H9 (cell line): Measurements from ENCODE around the gene MICALL1. TPM values are rescaled to one million over a fixed set of nuclear protein-coding genes. Genes with fewer than 3 reads are reported as not detected.

Experiments
- DNase-seq: peaks from one replicate; pipeline ENCODE4 v3.0.0-alpha.2; 2017
- H2AFZ ChIP-seq: one replicate; pipeline ENCODE4 v1.6.1; 2013; ENCODE audit warnings: mild to moderate bottlenecking, low read length, control low read depth, moderate library complexity
- H2AK5ac ChIP-seq: 2 replicates; pipeline ENCODE4 v1.6.1; 2013; ENCODE audit warnings: low read length, control low read depth, mixed read lengths; ENCODE audit not compliant: insufficient read length
- H2BK120ac ChIP-seq: one replicate; pipeline ENCODE4 v1.6.1; 2013; ENCODE audit warnings: low read depth, mild to moderate bottlenecking, low read length, control low read depth, inconsistent platforms; ENCODE audit not compliant: poor library complexity, severe bottlenecking
- H2BK12ac ChIP-seq: 2 replicates; pipeline ENCODE4 v1.6.1; 2013; ENCODE audit warnings: low read length, control low read depth, mixed read lengths, low read depth; ENCODE audit not compliant: insufficient read length
- H2BK15ac ChIP-seq: 2 replicates; pipeline ENCODE4 v1.6.1; 2013; ENCODE audit warnings: low read depth, low read length, control low read depth
- H2BK20ac ChIP-seq: one replicate; pipeline ENCODE4 v1.6.1; 2013; ENCODE audit warnings: low read depth, mild to moderate bottlenecking, low read length, control low read depth, inconsistent platforms; ENCODE audit not compliant: poor library complexity, severe bottlenecking
- H2BK5ac ChIP-seq: 2 replicates; pipeline ENCODE4 v1.6.1; 2013; ENCODE audit warnings: low read length, control low read depth, mixed read lengths; ENCODE audit not compliant: insufficient read length
- H3K14ac ChIP-seq: 2 replicates; pipeline ENCODE4 v1.6.1; 2013; ENCODE audit warnings: low read length, control low read depth; ENCODE audit not compliant: insufficient read depth
- H3K18ac ChIP-seq: 2 replicates; pipeline ENCODE4 v1.6.1; 2013; ENCODE audit warnings: low read depth, mild to moderate bottlenecking, mixed read lengths, low read length, control low read depth; ENCODE audit not compliant: insufficient read length
- H3K23ac ChIP-seq: 2 replicates; pipeline ENCODE4 v1.6.1; 2013; ENCODE audit warnings: low read length, control low read depth, mixed read lengths, low read depth; ENCODE audit not compliant: insufficient read length
- H3K23me2 ChIP-seq: 2 replicates; pipeline ENCODE4 v1.6.1; 2013; ENCODE audit warnings: low read depth, mild to moderate bottlenecking, mixed read lengths, low read length, control low read depth; ENCODE audit not compliant: insufficient read length, poor library complexity, severe bottlenecking
- H3K27ac ChIP-seq: 2 replicates; pipeline ENCODE4 v1.5.1; 2013; ENCODE audit warnings: low read length, control low read depth, mixed read lengths, low read depth; ENCODE audit not compliant: insufficient read length
- H3K27me3 ChIP-seq: 2 replicates; pipeline ENCODE4 v1.6.1; 2013; ENCODE audit warnings: low read length, control low read depth, inconsistent platforms; ENCODE audit not compliant: insufficient read depth
- H3K4ac ChIP-seq: 2 replicates; pipeline ENCODE4 v1.6.1; 2013; ENCODE audit warnings: low read depth, mild to moderate bottlenecking, control low read depth, inconsistent platforms, low read length, moderate library complexity
- H3K4me1 ChIP-seq: 2 replicates; pipeline ENCODE4 v1.6.1; 2013; ENCODE audit warnings: low read length, control low read depth, inconsistent platforms; ENCODE audit not compliant: insufficient read depth
- H3K4me2 ChIP-seq: 2 replicates; pipeline ENCODE4 v1.6.1; 2013; ENCODE audit warnings: low read length, control low read depth, mixed read lengths; ENCODE audit not compliant: insufficient read length, insufficient read depth
- H3K56ac ChIP-seq: 2 replicates; pipeline ENCODE4 v1.6.1; 2013; ENCODE audit warnings: low read depth, mild to moderate bottlenecking, mixed read lengths, low read length, control low read depth; ENCODE audit not compliant: insufficient read length
- H3K79me1 ChIP-seq: 2 replicates; pipeline ENCODE4 v1.6.1; 2013; ENCODE audit warnings: low read depth, mild to moderate bottlenecking, moderate library complexity, low read length, control low read depth, inconsistent platforms; ENCODE audit not compliant: insufficient read depth, poor library complexity, severe bottlenecking
- H3K79me2 ChIP-seq: 2 replicates; pipeline ENCODE4 v1.6.1; 2013; ENCODE audit warnings: low read length, control low read depth, inconsistent platforms; ENCODE audit not compliant: insufficient read depth
- H3K9ac ChIP-seq: 2 replicates; pipeline ENCODE4 v1.6.1; 2013; ENCODE audit warnings: low read length, control low read depth, mixed read lengths; ENCODE audit not compliant: insufficient read length; ENCODE audit errors: extremely low read depth
- H3K9me3 ChIP-seq: one replicate; pipeline ENCODE4 v1.6.1; 2013; ENCODE audit warnings: low read depth, low read length, inconsistent platforms; ENCODE audit not compliant: control insufficient read depth
- H3T11ph ChIP-seq: one replicate; pipeline ENCODE4 v1.6.1; 2013; ENCODE audit warnings: mild to moderate bottlenecking, low read length, control low read depth, inconsistent platforms
- H4K20me1 ChIP-seq: one replicate; pipeline ENCODE4 v1.6.1; 2013; ENCODE audit not compliant: control insufficient read depth, insufficient read length, insufficient read depth
- H4K5ac ChIP-seq: 2 replicates; pipeline ENCODE4 v1.6.1; 2013; ENCODE audit warnings: low read depth, mild to moderate bottlenecking, mixed read lengths, low read length, control low read depth; ENCODE audit not compliant: insufficient read length
- H4K8ac ChIP-seq: replicated peaks from 2 replicates; pipeline ENCODE4 v1.6.1; 2013; ENCODE audit warnings: low read length, control low read depth, mixed read lengths, low read depth; ENCODE audit not compliant: insufficient read length
- H4K91ac ChIP-seq: 2 replicates; pipeline ENCODE4 v1.6.1; 2013; ENCODE audit warnings: low read depth, mild to moderate bottlenecking, moderate library complexity, mixed read lengths, low read length, control low read depth; ENCODE audit not compliant: insufficient read length
- H3K27ac Mint-ChIP-seq, 3 experiments: 2 replicates in 2 of 3; 3 replicates in 1 of 3; pipeline ENCODE4 v1.8.0; 2020 to 2021; ENCODE audit warnings: mixed read lengths in 3 of 3, mild to moderate bottlenecking in 1 of 3, moderate library complexity in 1 of 3
- H3K27me3 Mint-ChIP-seq: 2 replicates; pipeline ENCODE4 v1.8.0; 2021; ENCODE audit warnings: low read depth, mild to moderate bottlenecking, moderate library complexity, mixed read lengths
- H3K36me3 Mint-ChIP-seq, 3 experiments: 2 replicates in 2 of 3; 3 replicates in 1 of 3; pipeline ENCODE4 v1.8.0; 2020 to 2021; ENCODE audit warnings: low read depth in 3 of 3, mixed read lengths in 3 of 3; ENCODE audit not compliant: insufficient read depth in 1 of 3
- H3K4me1 Mint-ChIP-seq, 2 experiments: 2 replicates each; pipeline ENCODE4 v1.8.0; 2020; ENCODE audit warnings: mixed read lengths in 2 of 2
- H3K4me3 Mint-ChIP-seq, 2 experiments: 2 replicates in 1 of 2; 3 replicates in 1 of 2; pipeline ENCODE4 v1.8.0; 2020 to 2021; ENCODE audit warnings: mild to moderate bottlenecking in 2 of 2, mixed read lengths in 2 of 2, moderate library complexity in 1 of 2
- H3K9me3 Mint-ChIP-seq, 2 experiments: 2 replicates in 1 of 2; 3 replicates in 1 of 2; pipeline ENCODE4 v1.8.0; 2020; ENCODE audit warnings: mild to moderate bottlenecking in 2 of 2, mixed read lengths in 2 of 2, moderate library complexity in 1 of 2
- WGBS: extraction: QIAGEN DNeasy Blood & Tissue Kit; methylation state at CpG from one replicate; pipeline ENCODE4 v1.1.7; 2013; ENCODE audit warnings: missing lambda C conversion rate, low lambda C conversion rate, mixed read lengths; ENCODE audit not compliant: insufficient read length; ENCODE audit errors: extremely low coverage; 5-methylcytosine and 5-hydroxymethylcytosine counted together
- total RNA-seq: library from RNA; stranded (reverse); gene quantifications from 2 replicates; pipeline ENCODE4 v1.2.1, GENCODE V29; 2021
- TF ChIP-seq, protein P1 (sequence below): fragments of 200-600 bp; sonication (generic); conservative IDR thresholded peaks from 3 replicates; pipeline ENCODE4 v1.8.0; 2021; ENCODE audit warnings: antibody characterized with exemption, mild to moderate bottlenecking

The MICALL1 gene
- total RNA-seq, 1 experiment from 2014 or later, result 33.3 TPM

DNA sequence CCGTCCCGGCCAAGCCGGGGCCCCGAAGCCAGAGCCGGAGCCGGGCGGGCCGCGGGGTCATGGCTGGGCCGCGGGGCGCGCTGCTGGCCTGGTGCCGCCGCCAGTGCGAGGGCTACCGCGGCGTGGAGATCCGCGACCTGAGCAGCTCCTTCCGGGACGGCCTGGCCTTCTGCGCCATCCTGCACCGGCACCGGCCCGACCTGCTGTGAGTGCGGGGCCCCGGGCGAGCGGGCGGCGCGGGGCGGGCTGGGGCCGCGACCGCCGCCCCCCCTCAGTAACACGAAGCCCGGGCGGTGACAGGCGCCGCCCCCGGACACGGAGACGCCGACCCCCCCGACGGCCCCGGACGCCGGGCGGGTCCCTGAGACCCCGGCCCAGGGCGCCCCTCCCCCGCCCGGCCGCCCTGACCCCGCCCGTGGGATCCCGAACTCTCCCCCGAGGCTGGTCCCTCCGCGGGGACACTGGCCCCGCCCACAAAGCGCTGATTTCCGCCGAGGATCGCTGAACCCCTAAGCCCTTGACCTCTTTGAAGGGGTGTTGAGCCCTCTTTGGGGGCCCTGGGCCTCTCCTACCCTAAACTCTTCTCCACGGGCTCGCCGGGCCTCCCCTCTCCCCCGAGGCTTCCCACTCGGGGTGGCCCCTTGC is 389 bp downstream of the MICALL1 start:
- Histone ChIP-seq H3K27me3 (no peaks in the 10 kb centered on the region), H2BK5ac (no peak overlapping the region), H3K14ac (peak overlapping the region; percentile 91), H3K23ac (no peak overlapping the region), H2AK5ac (no peak overlapping the region), H3K4me2 (peak overlapping the region; percentile 33), H2BK12ac (no peak overlapping the region), H4K5ac (no peak overlapping the region), H2AFZ (no peak overlapping the region), H3K9ac (peak overlapping the region; percentile 45), H3K27ac (no peak overlapping the region), H2BK120ac (no peak overlapping the region), H3K56ac (no peak overlapping the region), H3K9me3 (no peaks in the 10 kb centered on the region), H4K20me1 (no peaks in the 10 kb centered on the region), H3K23me2 (peaks cover 5% of the 10 kb centered on the region), H3K18ac (no peak overlapping the region), H3K4ac (no peak overlapping the region), H4K8ac (no peak overlapping the region), H4K91ac (no peak overlapping the region), H3K79me2 (no peaks in the 10 kb centered on the region), H3K4me1 (0 out of 2 replicates have a peak, but pooled peaks cover 3% of the 10 kb centered on the region), H3K79me1 (no peaks in the 10 kb centered on the region), H2BK15ac (no peak overlapping the region), H3T11ph (no peak overlapping the region), H2BK20ac (no peak overlapping the region)
- DNase-seq, result no peak
- H3K9me3 Mint-ChIP-seq, result no peaks in the 10 kb centered on the region
- H3K4me1 Mint-ChIP-seq, result peaks cover 42 to 46% of the 10 kb centered on the region in 2 experiments
- peaks cover 3 to 10% (median 9%) of the 10 kb centered on the region in 3 experiments; a peak in 4 of 7 replicates for H3K36me3 Mint-ChIP-seq
- peak overlapping the region in 1 of 3 experiments; percentile 84; a peak in 1 of 7 replicates for H3K27ac Mint-ChIP-seq
- no peaks in the 10 kb centered on the region for H3K27me3 Mint-ChIP-seq
- TF ChIP-seq, protein P1, sequence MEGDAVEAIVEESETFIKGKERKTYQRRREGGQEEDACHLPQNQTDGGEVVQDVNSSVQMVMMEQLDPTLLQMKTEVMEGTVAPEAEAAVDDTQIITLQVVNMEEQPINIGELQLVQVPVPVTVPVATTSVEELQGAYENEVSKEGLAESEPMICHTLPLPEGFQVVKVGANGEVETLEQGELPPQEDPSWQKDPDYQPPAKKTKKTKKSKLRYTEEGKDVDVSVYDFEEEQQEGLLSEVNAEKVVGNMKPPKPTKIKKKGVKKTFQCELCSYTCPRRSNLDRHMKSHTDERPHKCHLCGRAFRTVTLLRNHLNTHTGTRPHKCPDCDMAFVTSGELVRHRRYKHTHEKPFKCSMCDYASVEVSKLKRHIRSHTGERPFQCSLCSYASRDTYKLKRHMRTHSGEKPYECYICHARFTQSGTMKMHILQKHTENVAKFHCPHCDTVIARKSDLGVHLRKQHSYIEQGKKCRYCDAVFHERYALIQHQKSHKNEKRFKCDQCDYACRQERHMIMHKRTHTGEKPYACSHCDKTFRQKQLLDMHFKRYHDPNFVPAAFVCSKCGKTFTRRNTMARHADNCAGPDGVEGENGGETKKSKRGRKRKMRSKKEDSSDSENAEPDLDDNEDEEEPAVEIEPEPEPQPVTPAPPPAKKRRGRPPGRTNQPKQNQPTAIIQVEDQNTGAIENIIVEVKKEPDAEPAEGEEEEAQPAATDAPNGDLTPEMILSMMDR, result no peak
- WGBS, result no CpG with 5 or more reads among the region's 75 CpGs
- peak overlapping the region; percentile 76 to 85 for H3K4me3 Mint-ChIP-seq
